ENCODE results near the gene ZMYM3.

ZMYM3 gene

GRCh38 chrX:71214152-71214551, 39.8 kb downstream of the ZMYM3 start:
- H3K36me3 Mint-ChIP-seq (ENCODE audit: low read depth) = no peaks in the 10 kb centered on the region
- H3K9me3 Mint-ChIP-seq = peaks cover 15% of the 10 kb centered on the region
- no peak for TF ChIP-seq CTCF (IDR thresholded peaks at IDR 0.05; ENCODE audit: unreplicated experiment in 3 of 3)
- no peaks in the 10 kb centered on the region for H3K27me3 Mint-ChIP-seq (ENCODE audit: low read depth)
- H3K27ac Mint-ChIP-seq = peak overlapping the region; percentile 24 to 90 (median 33)
- peaks cover 9% of the 10 kb centered on the region for H3K4me1 Mint-ChIP-seq
- H3K4me3 Mint-ChIP-seq = no peak overlapping the region

GRCh38 chrX:71212536-71212935, 41.4 kb downstream of the ZMYM3 start:
- Mint-ChIP-seq H3K27ac (peak overlapping the region in 2 of 3 experiments; percentile 8 to 75), H3K4me1 (peaks cover 9% of the 10 kb centered on the region), H3K27me3 (ENCODE audit: low read depth) (no peaks in the 10 kb centered on the region), H3K4me3 (no peak overlapping the region), H3K9me3 (peaks cover 13% of the 10 kb centered on the region), H3K36me3 (ENCODE audit: low read depth) (no peaks in the 10 kb centered on the region)
- TF ChIP-seq CTCF (IDR thresholded peaks at IDR 0.05; ENCODE audit: unreplicated experiment in 3 of 3) = no peak

- no peaks in the 10 kb centered on the region for H3K4me1 Mint-ChIP-seq
- H3K27ac Mint-ChIP-seq = peak overlapping the region in 1 of 3 experiments; percentile 68
- H3K27me3 Mint-ChIP-seq (ENCODE audit: low read depth) = no peaks in the 10 kb centered on the region
- peaks cover 13% of the 10 kb centered on the region for H3K9me3 Mint-ChIP-seq
- H3K4me3 Mint-ChIP-seq = no peak overlapping the region
- no peak for TF ChIP-seq CTCF (IDR thresholded peaks at IDR 0.05; ENCODE audit: unreplicated experiment in 3 of 3)
- H3K36me3 Mint-ChIP-seq (ENCODE audit: low read depth) = no peaks in the 10 kb centered on the region
Observed at GRCh38 chrX:71210816-71211215, 43.1 kb downstream of the ZMYM3 start.

GRCh38 chrX:71199252-71200008, 54.5 kb downstream of the ZMYM3 start:
- TF ChIP-seq CTCF (IDR thresholded peaks at IDR 0.05; ENCODE audit: unreplicated experiment in 3 of 3) = no peak
- peaks cover 4% of the 10 kb centered on the region for H3K27me3 Mint-ChIP-seq (ENCODE audit: low read depth)
- H3K27ac Mint-ChIP-seq = peak overlapping the region; percentile 16 to 63 (median 50)
- peaks cover 6% of the 10 kb centered on the region for H3K4me1 Mint-ChIP-seq
- no peaks in the 10 kb centered on the region for H3K36me3 Mint-ChIP-seq (ENCODE audit: low read depth)
- H3K9me3 Mint-ChIP-seq = peaks cover 4% of the 10 kb centered on the region
- no peak overlapping the region for H3K4me3 Mint-ChIP-seq

GRCh38 chrX:71198066-71198465, 55.9 kb downstream of the ZMYM3 start:
- TF ChIP-seq CTCF (IDR thresholded peaks at IDR 0.05; ENCODE audit: unreplicated experiment in 3 of 3) = no peak
- Mint-ChIP-seq H3K4me1 (peaks cover 6% of the 10 kb centered on the region), H3K9me3 (peaks cover 7% of the 10 kb centered on the region), H3K36me3 (ENCODE audit: low read depth) (no peaks in the 10 kb centered on the region), H3K27me3 (ENCODE audit: low read depth) (peaks cover 4% of the 10 kb centered on the region), H3K27ac (no peak overlapping the region), H3K4me3 (no peak overlapping the region)

Measured in nephron (organoid).